Stimulated activated CD8-positive, alpha-beta memory T cell treated with anti-CD3 and anti-CD28 coated beads, Interleukin-12 subunit alpha, Interleukin-12 subunit beta, amount 100 ng/mL, for 24 hours (primary cell): ENCODE measurements around the gene CTU1.
A peak's percentile ranks its signal among the peaks of the same experiment; 100 is the strongest.

Experiments
- DNase-seq: peaks from one replicate; pipeline ENCODE4 v3.0.0-alpha.2; 2020; ENCODE audit errors: extremely low read depth

Gene CTU1

GRCh38 chr19:51103926-51104341 is 4.3 kb downstream of the CTU1 start:
- DNase-seq, result no peak

DNA sequence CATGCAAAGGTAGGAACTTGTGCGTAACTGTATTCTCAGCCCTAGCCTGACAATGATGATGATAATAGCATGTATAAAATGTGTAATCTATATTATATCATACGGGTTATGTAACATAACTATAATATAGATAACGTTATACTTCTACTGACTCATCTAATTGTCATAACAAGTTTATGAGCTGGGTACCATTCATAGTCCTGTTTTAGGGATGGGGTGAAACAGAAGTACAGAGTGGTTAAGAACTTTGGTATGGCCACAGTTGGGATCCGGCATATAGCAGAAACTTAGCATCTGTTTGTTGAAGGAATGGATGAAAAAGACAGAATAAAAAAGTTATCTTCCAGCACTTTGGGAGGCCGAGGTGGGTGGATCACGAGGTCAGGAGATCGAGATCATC is 5.2 kb downstream of the CTU1 start:
- DNase-seq, result no peak

GRCh38 chr19:51101171-51101865 is 6.9 kb downstream of the CTU1 start:
- DNase-seq, result no peak

- no peak for DNase-seq
These were observed 7.6 kb downstream of the CTU1 start for GRCh38 chr19:51100601-51101000.

- no peak for DNase-seq
These were observed 9.2 kb downstream of the CTU1 start for GRCh38 chr19:51099047-51099382.

GRCh38 chr19:51098365-51099046 is 9.7 kb downstream of the CTU1 start:
- no peak for DNase-seq

DNA sequence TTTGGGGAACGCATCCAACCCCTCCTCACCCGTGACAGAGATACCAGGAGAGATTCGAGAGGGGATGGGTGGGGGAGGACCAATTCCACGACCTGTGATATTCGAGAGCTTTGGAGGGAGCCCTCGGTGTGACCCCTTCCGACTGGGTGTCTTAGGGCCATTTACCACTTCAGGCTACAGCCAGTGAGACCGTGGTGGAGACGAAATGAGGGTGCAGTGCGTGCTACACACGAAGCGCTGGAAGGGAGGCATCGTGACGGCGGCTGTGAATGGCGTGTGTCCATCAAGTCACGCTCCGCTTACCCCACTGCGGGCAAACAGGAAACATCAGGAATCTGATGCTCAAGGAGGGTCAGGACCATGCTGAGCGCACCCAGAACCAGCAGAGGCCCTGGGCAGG is 10.4 kb downstream of the CTU1 start:
- DNase-seq, result no peak

DNA sequence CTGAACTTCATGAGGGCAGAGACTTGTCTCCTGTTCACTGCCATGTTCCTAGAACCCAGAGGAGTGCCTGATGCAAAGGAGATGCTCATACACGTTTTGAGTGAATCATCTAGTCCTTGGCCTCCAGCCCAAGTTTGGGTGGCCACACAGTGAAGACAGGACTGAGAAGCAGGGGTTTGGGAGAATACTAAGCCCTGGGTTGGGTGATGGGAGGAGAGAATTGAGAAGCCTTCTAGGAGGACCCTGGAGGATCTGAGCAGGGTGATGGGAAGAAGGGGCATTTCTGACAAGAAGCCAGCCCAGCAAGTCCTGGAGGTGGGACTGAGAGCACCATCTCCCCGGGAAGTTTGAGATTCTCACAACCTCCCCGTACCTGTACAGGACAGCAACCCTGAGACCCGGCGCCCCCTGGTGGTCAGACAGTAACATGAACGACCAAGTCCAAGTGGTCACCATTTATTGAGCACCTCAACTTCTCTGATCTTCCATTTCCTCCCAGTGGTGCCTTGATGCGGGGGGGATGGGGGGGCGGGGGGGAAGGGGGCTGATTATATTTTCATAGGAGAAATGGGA is 11.0 kb downstream of the CTU1 start:
- peak; percentile 31 for DNase-seq

DNA sequence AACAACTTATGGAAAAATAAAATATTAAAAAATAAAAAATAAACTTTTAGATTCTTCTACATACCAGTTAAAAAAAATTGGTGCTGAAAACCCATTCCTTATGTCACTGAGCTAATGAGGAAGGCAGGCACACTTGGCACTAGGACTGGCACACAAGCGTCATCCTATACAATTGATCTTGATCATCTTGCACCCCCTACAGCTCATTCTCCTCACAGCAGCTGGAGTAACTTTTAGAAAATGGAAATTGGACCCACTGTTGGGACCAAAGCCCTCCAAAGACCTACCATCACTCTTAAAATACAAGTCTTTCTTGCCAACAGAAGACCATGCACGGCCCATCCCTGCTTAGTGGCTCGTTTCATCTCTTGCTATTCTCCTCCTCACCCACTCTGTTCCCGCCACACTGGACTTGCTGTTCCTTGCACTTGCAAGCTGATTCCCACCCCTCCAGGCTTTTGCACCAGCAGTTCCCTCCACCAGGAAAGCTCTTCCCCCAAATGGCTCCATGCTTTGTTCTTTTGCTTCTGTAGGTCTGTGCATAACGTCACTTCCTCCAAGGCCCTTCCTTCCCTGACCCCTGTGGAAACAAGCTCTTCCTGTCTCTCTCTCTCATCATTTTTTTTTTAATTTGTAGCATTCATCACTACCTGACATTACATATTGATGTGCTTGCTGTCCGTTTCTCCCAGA is 11.6 kb downstream of the CTU1 start:
- no peak for DNase-seq

- DNase-seq, result no peak
These were observed 13.4 kb downstream of the CTU1 start for GRCh38 chr19:51094696-51095279.

- DNase-seq, result no peak
These were observed 14.5 kb downstream of the CTU1 start for GRCh38 chr19:51093510-51094345.

GRCh38 chr19:51093101-51093500 is 15.1 kb downstream of the CTU1 start:
- no peak for DNase-seq

DNA sequence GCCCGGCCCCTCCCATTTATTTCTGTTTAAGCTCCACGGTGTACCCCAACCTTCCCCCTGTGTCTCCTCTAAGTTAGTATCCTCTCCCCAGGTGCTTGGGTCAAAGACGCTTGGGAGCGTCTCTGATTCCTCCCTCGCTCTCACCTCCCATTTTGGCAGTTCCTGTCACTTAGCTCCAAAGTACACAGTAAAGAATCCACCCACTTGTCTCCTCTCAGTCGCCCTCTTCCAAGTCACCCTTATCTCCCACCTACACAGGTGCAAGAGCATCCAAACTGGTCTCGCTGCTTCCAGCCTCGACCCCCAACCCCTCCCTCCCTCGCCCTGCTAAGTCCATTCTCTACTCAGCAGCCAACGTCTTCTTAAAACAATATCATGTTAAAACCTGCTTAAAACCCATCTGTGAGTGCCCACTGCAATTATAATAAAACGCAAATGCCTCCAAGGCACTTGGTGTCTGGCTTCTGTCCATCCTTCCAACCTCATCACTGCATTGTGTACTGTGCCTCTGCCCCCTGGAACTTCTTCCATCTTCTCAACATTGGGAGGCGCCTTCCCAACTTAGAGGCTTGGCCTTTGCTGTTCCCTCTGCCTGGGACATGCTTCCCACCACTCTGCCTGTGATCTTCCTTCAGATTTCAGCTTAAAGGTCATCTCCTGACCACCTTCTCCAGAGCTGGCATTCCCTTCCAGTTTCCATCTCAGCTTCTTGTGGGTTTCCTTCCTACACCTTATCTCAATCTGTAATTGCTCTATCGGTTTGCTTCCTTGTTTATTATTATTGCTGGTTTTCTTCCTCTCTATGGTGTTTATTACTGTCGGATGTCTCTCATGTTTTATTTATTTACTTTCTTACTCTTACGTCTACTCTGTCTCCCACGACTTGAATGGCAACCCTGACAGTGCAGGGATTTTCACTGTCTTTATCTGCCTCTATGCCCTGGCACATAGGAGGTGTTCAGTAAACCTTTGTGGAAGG is 16.0 kb downstream of the CTU1 start:
- DNase-seq, result no peak

GRCh38 chr19:51091126-51091525 is 17.1 kb downstream of the CTU1 start:
- no peak for DNase-seq

DNA sequence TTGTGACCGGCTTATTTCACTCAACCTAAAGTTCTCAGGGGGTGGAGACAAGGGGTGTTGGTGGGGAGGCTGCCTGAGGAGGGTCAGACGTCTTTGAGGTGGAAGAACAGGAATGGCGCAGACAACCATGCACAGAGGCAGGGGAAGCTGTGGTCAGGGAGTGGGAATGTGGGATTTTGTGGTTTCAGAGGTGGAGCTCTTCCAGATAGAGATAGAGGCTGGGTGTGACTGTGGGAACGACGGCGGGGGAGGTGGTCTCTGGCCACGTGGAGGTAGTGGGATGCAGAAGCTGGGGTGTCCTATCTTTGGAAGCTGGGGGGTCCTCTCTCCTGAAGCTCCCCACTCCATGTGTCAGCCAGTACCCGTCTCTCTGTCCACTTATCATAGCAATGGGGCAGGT is 17.7 kb downstream of the CTU1 start:
- DNase-seq, result no peak

DNA sequence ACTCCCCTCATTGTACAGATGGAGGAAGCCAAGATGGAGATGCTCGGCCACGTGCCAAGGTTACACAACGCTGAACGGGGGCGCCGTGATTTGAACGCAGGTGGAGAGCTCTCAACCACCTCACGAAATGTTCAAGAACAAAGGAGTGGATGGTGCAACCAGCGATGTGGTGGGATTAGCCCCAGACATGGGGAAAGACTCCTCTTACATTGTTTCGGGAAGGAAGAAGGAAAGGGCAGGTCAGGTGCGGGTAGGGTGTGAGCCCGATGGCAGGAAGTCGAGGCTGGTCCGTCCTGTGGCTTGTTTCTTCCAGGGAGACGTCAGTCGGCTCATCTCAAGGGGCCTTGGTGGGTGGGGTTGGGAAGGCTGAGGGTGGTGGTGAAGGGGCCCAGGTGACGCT is 18.4 kb downstream of the CTU1 start:
- no peak for DNase-seq

GRCh38 chr19:51086153-51086850 is 21.9 kb downstream of the CTU1 start:
- DNase-seq, result no peak

DNA sequence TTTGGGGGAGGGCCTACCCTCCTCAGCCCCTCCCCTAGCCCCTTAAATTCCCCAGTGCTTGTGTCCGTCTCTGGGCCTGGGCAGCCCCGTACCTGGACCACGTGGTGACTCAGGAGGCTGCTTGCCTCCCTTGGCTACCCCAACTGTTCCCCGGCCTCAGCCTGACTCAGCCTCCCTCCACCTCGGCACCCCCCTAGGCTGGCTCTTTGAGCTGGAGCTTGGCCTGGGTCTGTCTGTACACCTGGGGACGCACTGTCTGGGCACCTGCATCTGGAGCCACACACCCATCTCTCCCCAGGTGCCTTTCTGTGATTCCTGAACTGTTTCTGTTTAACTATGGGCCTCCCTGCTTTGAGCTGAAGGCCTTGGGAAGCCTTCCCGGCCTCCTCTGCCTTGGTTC is 23.7 kb downstream of the CTU1 start:
- DNase-seq, result no peak

DNA sequence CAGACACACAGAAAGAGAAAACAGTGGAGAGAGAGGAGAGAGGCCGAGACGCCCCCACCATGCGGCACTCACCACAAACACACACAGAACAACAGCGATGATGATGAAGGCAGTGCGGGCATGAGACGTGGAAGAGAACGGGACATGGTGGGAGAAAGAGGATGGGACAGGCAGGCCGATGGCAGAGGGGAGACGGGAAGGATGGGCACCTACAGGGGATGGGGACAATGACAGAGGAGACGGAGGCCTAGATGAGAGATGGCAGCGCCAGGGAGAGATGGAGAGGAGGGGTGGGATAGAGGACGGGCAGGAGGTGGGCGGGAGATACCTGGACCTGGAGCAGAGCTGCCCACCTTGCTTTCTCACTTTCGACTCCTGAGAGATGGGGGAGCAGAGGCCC is 24.4 kb downstream of the CTU1 start:
- DNase-seq, result no peak

DNA sequence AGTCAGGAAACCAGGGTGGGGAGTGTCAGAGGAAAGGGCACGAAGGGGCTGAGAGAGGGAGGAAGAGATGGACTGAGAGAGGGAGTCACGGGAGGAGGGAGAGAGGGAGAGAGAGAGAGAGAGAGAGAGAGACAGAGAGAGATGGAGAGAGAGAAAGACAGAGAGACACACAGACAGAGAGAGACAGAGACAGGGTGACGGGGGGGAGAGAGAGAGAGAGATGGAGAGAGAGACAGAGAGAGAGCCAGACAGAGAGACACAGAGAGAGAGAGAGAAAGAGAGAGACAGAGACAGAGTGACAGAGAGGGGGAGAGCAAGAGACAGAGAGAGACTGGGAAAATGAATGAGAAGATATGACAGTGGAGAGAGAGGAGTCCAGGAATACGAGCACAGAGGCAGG is 25.0 kb downstream of the CTU1 start:
- DNase-seq, result no peak
